ENCODE data around the gene DTNB.
A peak's percentile ranks its signal among the peaks of the same experiment; 100 is the strongest.
"Not testable (repeated sequence)": the region's sequence is repeated elsewhere in the genome, so short reads cannot be mapped to it uniquely, and the experiment has no call there.

DTNB gene

GRCh38 chr2:25535411-25536289 is 137.7 kb downstream of the DTNB start:
- not testable (repeated sequence) for DNase-seq

GRCh38 chr2:25534937-25535336 is 138.4 kb downstream of the DTNB start:
- not testable (repeated sequence) for DNase-seq

GRCh38 chr2:25534455-25534854 is 138.9 kb downstream of the DTNB start:
- DNase-seq = no peak

- not testable (repeated sequence) for DNase-seq
Observed at GRCh38 chr2:25533771-25534170, 139.6 kb downstream of the DTNB start.

GRCh38 chr2:25532521-25532920 is 140.9 kb downstream of the DTNB start:
- DNase-seq = no peak

GRCh38 chr2:25529034-25529433 is 144.3 kb downstream of the DTNB start:
- no peak for DNase-seq

GRCh38 chr2:25528173-25528572 is 145.2 kb downstream of the DTNB start:
- DNase-seq = no peak

GRCh38 chr2:25524507-25524906 is 148.9 kb downstream of the DTNB start:
- DNase-seq = no peak

- no peak for DNase-seq
Observed at GRCh38 chr2:25523060-25523459, 150.3 kb downstream of the DTNB start.

- peak in 1 of 2 experiments; percentile 33 for DNase-seq
Observed at GRCh38 chr2:25521665-25522387, 151.6 kb downstream of the DTNB start.

GRCh38 chr2:25521126-25521525 is 152.3 kb downstream of the DTNB start:
- no peak for DNase-seq

- DNase-seq = no peak
Observed at GRCh38 chr2:25517701-25518100, 155.7 kb downstream of the DTNB start.

GRCh38 chr2:25514043-25514637 is 159.2 kb downstream of the DTNB start:
- DNase-seq = no peak

GRCh38 chr2:25512707-25513106 is 160.7 kb downstream of the DTNB start:
- no peak for DNase-seq

GRCh38 chr2:25506226-25506625 is 167.2 kb downstream of the DTNB start:
- no peak for DNase-seq

- no peak for DNase-seq
Observed at GRCh38 chr2:25505622-25506021, 167.8 kb downstream of the DTNB start.

- DNase-seq = no peak
Observed at GRCh38 chr2:25505182-25505581, 168.2 kb downstream of the DTNB start.

GRCh38 chr2:25504266-25504665 is 169.1 kb downstream of the DTNB start:
- DNase-seq = no peak

- no peak for DNase-seq
Observed at GRCh38 chr2:25499157-25499556, 174.2 kb downstream of the DTNB start.

GRCh38 chr2:25497918-25498407 is 175.4 kb downstream of the DTNB start:
- no peak for DNase-seq

- DNase-seq = no peak
Observed at GRCh38 chr2:25497229-25497917, 176.0 kb downstream of the DTNB start.

GRCh38 chr2:25494616-25495015 is 178.8 kb downstream of the DTNB start:
- no peak for DNase-seq

- DNase-seq = no peak
Observed at GRCh38 chr2:25493207-25493606, 180.2 kb downstream of the DTNB start.

Measured in cerebellar nuclear complex (tissue), 1 donor.